GM12875 (cell line): ENCODE results near the gene INSL3.
"Not testable (repeated sequence)": the region's sequence is repeated elsewhere in the genome, so short reads cannot be mapped to it uniquely, and the experiment has no call there.

Experiments used
- H3K4me3 ChIP-seq: one replicate; pipeline ENCODE4 v1.5.1; 2011; ENCODE audit warnings: low read depth, low read length, control low read depth
- CTCF ChIP-seq: IDR thresholded peaks from 2 replicates; pipeline ENCODE4 v1.5.1; 2011; ENCODE audit warnings: low read depth, mild to moderate bottlenecking, control low read depth, inconsistent platforms, low read length, moderate library complexity, borderline replicate concordance; ENCODE audit not compliant: insufficient read depth

The INSL3 gene

GRCh38 chr19:17778968-17779929, 42.1 kb downstream of the INSL3 start:
- H3K4me3 ChIP-seq, result no peak overlapping the region
- no peak for TF ChIP-seq CTCF

GRCh38 chr19:17778251-17778967, 42.9 kb downstream of the INSL3 start:
- H3K4me3 ChIP-seq, result no peak overlapping the region
- no peak for TF ChIP-seq CTCF

GRCh38 chr19:17777840-17778239, 43.5 kb downstream of the INSL3 start:
- not testable (repeated sequence) for H3K4me3 ChIP-seq

GRCh38 chr19:17775991-17776803, 45.1 kb downstream of the INSL3 start:
- H3K4me3 ChIP-seq, result no peak overlapping the region
- TF ChIP-seq CTCF, result no peak

GRCh38 chr19:17775245-17775927, 45.9 kb downstream of the INSL3 start:
- peak; percentile 60 for TF ChIP-seq CTCF
- H3K4me3 ChIP-seq, result no peak overlapping the region

- H3K4me3 ChIP-seq, result no peak overlapping the region
- no peak for TF ChIP-seq CTCF
Measured at GRCh38 chr19:17772172-17772571, 49.1 kb downstream of the INSL3 start.
